ENCODE data around the gene DOK6. TPM values are rescaled to one million over a fixed set of nuclear protein-coding genes. Genes with fewer than 3 reads are reported as not detected.

DOK6 gene
- total and polyA plus RNA-seq, 2 of the 13 experiments (the other 11 are each of a cell fraction or from before 2014, with no cell fraction given) = 17.0 to 17.2 TPM

- intact Hi-C loops (cut with micrococcal nuclease; ENCODE audit: unreplicated experiment) = loop anchor here (10.0 kb wide), 3 partner anchors 164 to 564 kb away; no protein-coding TSS in a partner anchor
- H2AFZ ChIP-seq (ENCODE audit: low read length) = no peak overlapping the region
- FAIRE-seq = no peak
Observed at GRCh38 chr18:69408522-69408921, 7.8 kb downstream of the DOK6 start.

More at GRCh38 chr18:69408522-69408921, 7.8 kb downstream of the DOK6 start:
- in situ Hi-C loops (cut with HindIII; ENCODE audit: extremely low pct_ligation_motif_present, low pct_unique_long_range_greater_than_20kb) = no loop called here
- no peaks in the 10 kb centered on the region for H3K36me3 ChIP-seq (replicated peaks in 1 of 2; ENCODE audit: control insufficient read depth in 1 of 2, insufficient read depth in 2 of 2, low read length in 2 of 2)
- ChIA-PET POLR2A (no interaction called here), CTCF (ENCODE audit: low intra/inter-chr PET ratio, low total read pairs) (no interaction called here)
- H4K20me1 ChIP-seq (ENCODE audit: insufficient read depth, low read length) = no peaks in the 10 kb centered on the region
- H3K9me3 ChIP-seq (ENCODE audit: low read length) = no peaks in the 10 kb centered on the region
- no TSS peak for BruUV-seq (replicated peaks)
- H3K27ac ChIP-seq (ENCODE audit: extremely low read length, insufficient read depth, low read length) = no peak overlapping the region
- no peak for TF ChIP-seq ZNF275 (CRISPR knock-in tag; IDR thresholded peaks at IDR 0.05; ENCODE audit: borderline replicate concordance)
- no peak for TF ChIP-seq MXI1 (IDR thresholded peaks at IDR 0.05; ENCODE audit: borderline replicate concordance, low read depth, low read length)
- TF ChIP-seq KMT2A (CRISPR knock-in tag; IDR thresholded peaks at IDR 0.05) = no peak
- TF ChIP-seq MAX (IDR thresholded peaks at IDR 0.05) = no peak
- TF ChIP-seq RFXANK (CRISPR knock-in tag; IDR thresholded peaks at IDR 0.05) = no peak
- TF ChIP-seq ZKSCAN8 (CRISPR knock-in tag; IDR thresholded peaks at IDR 0.05; ENCODE audit: borderline replicate concordance) = no peak
- TF ChIP-seq TCF7L2 (IDR thresholded peaks at IDR 0.05; ENCODE audit: low read depth, low read length) = no peak
- no peak for TF ChIP-seq SKIL (CRISPR knock-in tag; IDR thresholded peaks at IDR 0.05; ENCODE audit: borderline replicate concordance)
- no peak for TF ChIP-seq ZHX2 (IDR thresholded peaks at IDR 0.05; ENCODE audit: low read depth)
- TF ChIP-seq ZHX2 (CRISPR knock-in tag; IDR thresholded peaks at IDR 0.05; ENCODE audit: borderline replicate concordance) = no peak
- no peak for TF ChIP-seq HNRNPLL (IDR thresholded peaks at IDR 0.05; ENCODE audit: low read depth, low read length, poor library complexity, severe bottlenecking)
- TF ChIP-seq PBX3 (CRISPR knock-in tag; IDR thresholded peaks at IDR 0.05; ENCODE audit: borderline replicate concordance) = no peak
- no peak for TF ChIP-seq ZNF766 (CRISPR knock-in tag; IDR thresholded peaks at IDR 0.05; ENCODE audit: borderline replicate concordance)
- H3K79me2 ChIP-seq (ENCODE audit: insufficient read depth, low read length) = peaks cover 18% of the 10 kb centered on the region
- DNase-seq (ENCODE audit: low spot score) (no peak), ATAC-seq (no peak)
- no peak overlapping the region for H3K4me2 ChIP-seq (ENCODE audit: low read depth, low read length)
- H3K9ac ChIP-seq (ENCODE audit: insufficient read depth, low read depth, low read length) = no peak overlapping the region
- 71% methylated on average over 1 of the region's 1 CpG for WGBS (ENCODE audit: low lambda C conversion rate)
- no peaks in the 10 kb centered on the region for H3K27me3 ChIP-seq (ENCODE audit: control insufficient read depth in 1 of 2, insufficient read depth in 2 of 2, low read length in 2 of 2)
- H3K4me3 ChIP-seq (replicated peaks in 1 of 3; ENCODE audit: insufficient read depth in 1 of 3, low read depth in 2 of 3, low read length in 3 of 3) = no peak overlapping the region
- H3K4me1 ChIP-seq (ENCODE audit: insufficient read depth, low read length) = peaks cover 15% of the 10 kb centered on the region
